ENCODE measurements around the gene BANP. TPM values are rescaled to one million over a fixed set of nuclear protein-coding genes. Genes with fewer than 3 reads are reported as not detected.
"Not testable (repeated sequence)": the region's sequence is repeated elsewhere in the genome, so short reads cannot be mapped to it uniquely, and the experiment has no call there.

BANP gene
- total and polyA plus RNA-seq, 12 donors: 10.4 to 29.8 (median 21.7) TPM

GRCh38 chr16:87936375-87937230 is 14.6 kb upstream of the BANP start, which contains the start of gene CA5A:
Gene CA5A, minus strand, starts transcription at chr16:87936529. Its CDS starts 79 bp downstream, at chr16:87936450.
- Histone ChIP-seq H3K9me3 (replicated peaks in 1 of 3) (no peaks in the 10 kb centered on the region), H3K27ac (no peak within 1 kb of the TSS), H3K4me3 (no peak within 1 kb of the TSS), H3K27me3 (no peaks in the 10 kb centered on the region), H3K36me3 (replicated peaks in 1 of 2) (no peaks in the 10 kb centered on the region), H3K4me1 (replicated peaks in 1 of 2) (no peaks in the 10 kb centered on the region)
- TF ChIP-seq CTCF (IDR thresholded peaks at IDR 0.05): no peak
- no peak for TF ChIP-seq POLR2A (IDR thresholded peaks at IDR 0.05)
- WGBS, 4 donors: 86 to 95% (median 89%) methylated on average over 15 of the region's 15 CpGs
- DNase-seq: no peak
- intact Hi-C loops (cut with DNase I): no loop called here

DNA sequence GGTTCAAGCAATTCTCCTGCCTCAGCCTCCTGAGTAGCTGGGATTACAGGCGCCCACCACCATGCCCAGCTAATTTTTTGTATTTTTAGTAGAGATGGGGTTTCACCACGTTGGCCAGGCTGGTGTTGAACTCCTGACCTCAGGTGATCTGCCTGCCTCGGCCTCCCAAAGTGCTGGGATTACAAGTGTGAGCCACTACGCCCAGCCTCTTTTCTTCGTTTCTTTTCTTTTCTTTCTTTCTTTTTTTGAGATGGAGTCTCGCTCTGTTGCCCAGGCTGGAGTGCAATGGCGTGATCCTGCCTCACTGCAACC is 14.0 kb upstream of the BANP start:
- H3K9me3 ChIP-seq (replicated peaks in 1 of 3); H3K36me3 ChIP-seq (replicated peaks in 1 of 2); H3K4me3 ChIP-seq; H3K4me1 ChIP-seq (replicated peaks in 1 of 2); H3K27me3 ChIP-seq; intact Hi-C loops (cut with DNase I); DNase-seq; H3K27ac ChIP-seq: not testable (repeated sequence)
- WGBS, 4 donors: 88 to 91% (median 90%) methylated on average over 7 of the region's 7 CpGs

DNA sequence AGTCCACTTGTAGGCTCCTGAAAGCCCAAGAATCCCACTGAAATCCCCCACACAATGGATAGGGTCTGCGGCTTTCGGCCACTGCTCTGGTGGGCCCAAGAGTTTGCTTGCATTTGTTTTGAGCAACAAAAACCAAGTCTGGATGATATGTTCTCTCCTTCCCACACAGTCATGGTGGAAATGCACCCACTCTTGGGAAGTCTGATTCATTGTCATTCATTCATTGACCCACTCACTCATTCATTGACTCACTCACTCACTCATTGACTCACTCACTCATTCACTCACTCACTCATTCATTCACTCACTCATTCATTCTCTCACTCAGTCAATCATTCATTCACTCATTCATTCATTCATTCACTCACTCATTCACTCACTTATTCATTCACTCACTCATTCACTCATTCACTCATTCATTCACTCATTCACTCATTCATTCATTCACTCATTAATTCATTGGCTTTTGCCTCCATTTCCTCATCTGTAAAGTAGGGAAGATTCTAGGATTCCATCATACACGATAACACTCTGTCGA is 12.8 kb upstream of the BANP start:
- H3K4me3 ChIP-seq: no peak overlapping the region
- H3K27me3 ChIP-seq: no peaks in the 10 kb centered on the region
- no peaks in the 10 kb centered on the region for H3K36me3 ChIP-seq (replicated peaks in 1 of 2)
- no peak overlapping the region for H3K27ac ChIP-seq
- H3K9me3 ChIP-seq (replicated peaks in 1 of 3): no peaks in the 10 kb centered on the region
- TF ChIP-seq CTCF (IDR thresholded peaks at IDR 0.05): no peak
- no peak for TF ChIP-seq POLR2A (IDR thresholded peaks at IDR 0.05)
- WGBS, 4 donors: 92 to 99% (median 95%) methylated on average over 2 to 4 of the region's 4 CpGs
- H3K4me1 ChIP-seq (replicated peaks in 1 of 2): no peaks in the 10 kb centered on the region
- DNase-seq: no peak
- intact Hi-C loops (cut with DNase I): no loop called here

DNA sequence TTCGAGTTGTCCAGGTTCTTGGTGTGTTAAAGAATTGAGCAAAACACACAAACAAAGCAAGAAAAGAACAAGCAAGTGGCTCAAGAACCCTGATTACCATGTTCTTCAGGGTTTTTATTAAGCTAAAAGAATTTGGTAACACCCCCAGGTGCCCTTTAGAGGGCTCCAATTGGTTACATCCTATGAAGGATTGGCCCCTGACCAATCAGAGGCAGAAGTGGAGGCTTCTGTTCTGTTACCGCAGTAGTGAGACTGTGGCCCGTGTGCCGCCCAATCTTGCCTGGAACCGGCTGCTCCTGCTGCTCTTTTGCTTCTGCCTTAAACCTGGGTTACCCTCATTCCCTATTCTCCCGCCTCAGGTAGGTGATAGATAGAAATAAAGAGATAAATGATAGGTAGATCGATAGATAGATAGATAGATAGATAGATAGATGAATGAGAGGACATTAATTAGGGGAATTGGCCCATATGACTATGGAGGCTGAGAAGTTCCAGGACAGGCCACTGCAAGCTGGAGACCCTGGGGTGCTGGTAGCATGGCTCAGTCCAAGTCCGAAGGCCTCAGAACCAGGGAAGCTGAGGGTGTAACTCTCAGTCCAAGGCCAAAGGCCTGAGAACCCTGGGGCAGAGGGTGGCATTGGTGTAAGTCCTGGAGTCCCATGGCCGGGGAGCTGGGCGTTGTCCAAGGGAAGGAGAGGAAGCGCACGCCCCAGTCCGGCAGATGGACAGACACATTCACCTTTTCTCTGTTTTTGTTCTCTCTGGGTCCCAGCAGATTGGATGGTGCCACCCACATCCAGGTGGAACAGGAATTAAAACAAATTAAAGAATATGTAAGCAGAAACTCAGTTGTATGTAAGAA is 11.4 kb upstream of the BANP start:
- no peak for DNase-seq
- intact Hi-C loops (cut with DNase I): no loop called here
- no peak for TF ChIP-seq POLR2A (IDR thresholded peaks at IDR 0.05)
- no peak for TF ChIP-seq CTCF (IDR thresholded peaks at IDR 0.05)
- H3K4me1 ChIP-seq (replicated peaks in 1 of 2): peaks cover 0 to 1% of the 10 kb centered on the region in 2 donors
- H3K4me3 ChIP-seq: no peak overlapping the region
- H3K9me3 ChIP-seq (replicated peaks in 1 of 3): no peaks in the 10 kb centered on the region
- H3K27ac ChIP-seq: no peak overlapping the region
- H3K27me3 ChIP-seq: no peaks in the 10 kb centered on the region
- WGBS, 4 donors: 82 to 91% (median 88%) methylated on average over 13 of the region's 13 CpGs
- H3K36me3 ChIP-seq (replicated peaks in 1 of 2): no peaks in the 10 kb centered on the region
